T-helper 1 cell treated with Interleukin-12 subunit alpha and Interleukin-12 subunit beta and Interleukin-4 antibody, amounts not matched to agents 30 μg/mL and 1 μg/mL, for 36 hours (primary cell): ENCODE results near the gene CTSC.
"Not testable (repeated sequence)": the region's sequence is repeated elsewhere in the genome, so short reads cannot be mapped to it uniquely, and the experiment has no call there.

ENCODE experiments used
- H3K27ac Mint-ChIP-seq: one replicate; pipeline ENCODE4 v1.8.0; 2021; ENCODE audit warnings: mild to moderate bottlenecking, mixed read lengths
- H3K27me3 Mint-ChIP-seq: one replicate; pipeline ENCODE4 v1.8.0; 2021; ENCODE audit warnings: low read depth, mixed read lengths
- H3K36me3 Mint-ChIP-seq: one replicate; pipeline ENCODE4 v1.8.0; 2021; ENCODE audit warnings: low read depth, mixed read lengths
- H3K4me1 Mint-ChIP-seq: one replicate; pipeline ENCODE4 v1.8.0; 2021; ENCODE audit warnings: low read depth, mixed read lengths
- H3K4me3 Mint-ChIP-seq: one replicate; pipeline ENCODE4 v1.8.0; 2021; ENCODE audit warnings: mild to moderate bottlenecking, moderate library complexity, mixed read lengths
- H3K9me3 Mint-ChIP-seq: one replicate; pipeline ENCODE4 v1.8.0; 2021; ENCODE audit warnings: mixed read lengths

The CTSC gene

GRCh38 chr11:88340366-88340935, 2.9 kb upstream of the CTSC start:
- H3K4me3 Mint-ChIP-seq = no peak overlapping the region
- peaks cover 3% of the 10 kb centered on the region for H3K36me3 Mint-ChIP-seq
- no peaks in the 10 kb centered on the region for H3K27me3 Mint-ChIP-seq
- H3K9me3 Mint-ChIP-seq = no peaks in the 10 kb centered on the region
- H3K27ac Mint-ChIP-seq = no peak overlapping the region
- peaks cover 30% of the 10 kb centered on the region for H3K4me1 Mint-ChIP-seq

GRCh38 chr11:88337987-88338668, 592 bp upstream of the CTSC start:
- peaks cover 42% of the 10 kb centered on the region for H3K4me1 Mint-ChIP-seq
- no peaks in the 10 kb centered on the region for H3K9me3 Mint-ChIP-seq
- peaks cover 21% of the 10 kb centered on the region for H3K36me3 Mint-ChIP-seq
- peak overlapping the region; percentile 92 for H3K4me3 Mint-ChIP-seq
- peak overlapping the region; percentile 89 for H3K27ac Mint-ChIP-seq
- no peaks in the 10 kb centered on the region for H3K27me3 Mint-ChIP-seq

GRCh38 chr11:88335284-88335683, 2.3 kb downstream of the CTSC start:
- Mint-ChIP-seq H3K4me3 (peak overlapping the region; percentile 92), H3K36me3 (peaks cover 42% of the 10 kb centered on the region), H3K27ac (peak overlapping the region; percentile 43), H3K9me3 (no peaks in the 10 kb centered on the region), H3K27me3 (no peaks in the 10 kb centered on the region), H3K4me1 (peaks cover 51% of the 10 kb centered on the region)

- H3K4me1 Mint-ChIP-seq = peaks cover 52% of the 10 kb centered on the region
- no peaks in the 10 kb centered on the region for H3K27me3 Mint-ChIP-seq
- peak overlapping the region; percentile 39 for H3K4me3 Mint-ChIP-seq
- H3K9me3 Mint-ChIP-seq = no peaks in the 10 kb centered on the region
- peaks cover 55% of the 10 kb centered on the region for H3K36me3 Mint-ChIP-seq
- H3K27ac Mint-ChIP-seq = no peak overlapping the region
Observed at GRCh38 chr11:88333862-88334261, 3.7 kb downstream of the CTSC start.

- no peaks in the 10 kb centered on the region for H3K9me3 Mint-ChIP-seq
- H3K4me1 Mint-ChIP-seq = peaks cover 51% of the 10 kb centered on the region
- H3K27me3 Mint-ChIP-seq = no peaks in the 10 kb centered on the region
- no peak overlapping the region for H3K27ac Mint-ChIP-seq
- H3K4me3 Mint-ChIP-seq = peak overlapping the region; percentile 6
- H3K36me3 Mint-ChIP-seq = peaks cover 61% of the 10 kb centered on the region
Observed at GRCh38 chr11:88332851-88333250, 4.7 kb downstream of the CTSC start.

GRCh38 chr11:88330826-88331428, 6.6 kb downstream of the CTSC start:
- H3K27me3 Mint-ChIP-seq = no peaks in the 10 kb centered on the region
- peaks cover 77% of the 10 kb centered on the region for H3K36me3 Mint-ChIP-seq
- H3K9me3 Mint-ChIP-seq = no peaks in the 10 kb centered on the region

GRCh38 chr11:88329563-88330250, 7.8 kb downstream of the CTSC start:
- Mint-ChIP-seq H3K4me3 (no peak overlapping the region), H3K27me3 (no peaks in the 10 kb centered on the region), H3K27ac (no peak overlapping the region), H3K9me3 (no peaks in the 10 kb centered on the region), H3K36me3 (peaks cover 73% of the 10 kb centered on the region), H3K4me1 (peaks cover 63% of the 10 kb centered on the region)

More at GRCh38 chr11:88330826-88331428, 6.6 kb downstream of the CTSC start:
- Mint-ChIP-seq H3K4me1 (peaks cover 60% of the 10 kb centered on the region), H3K27ac (no peak overlapping the region), H3K4me3 (no peak overlapping the region)

GRCh38 chr11:88327462-88328143, 9.9 kb downstream of the CTSC start:
- Mint-ChIP-seq H3K4me3 (no peak overlapping the region), H3K9me3 (no peaks in the 10 kb centered on the region), H3K27me3 (no peaks in the 10 kb centered on the region), H3K4me1 (peaks cover 67% of the 10 kb centered on the region), H3K36me3 (peaks cover 77% of the 10 kb centered on the region), H3K27ac (no peak overlapping the region)

- Mint-ChIP-seq H3K27me3 (no peaks in the 10 kb centered on the region), H3K9me3 (peaks cover 4% of the 10 kb centered on the region), H3K27ac (no peak overlapping the region), H3K4me1 (peaks cover 72% of the 10 kb centered on the region), H3K36me3 (peaks cover 81% of the 10 kb centered on the region), H3K4me3 (no peak overlapping the region)
Observed at GRCh38 chr11:88327061-88327460, 10.5 kb downstream of the CTSC start.

GRCh38 chr11:88326099-88326498, 11.4 kb downstream of the CTSC start:
- peaks cover 82% of the 10 kb centered on the region for H3K36me3 Mint-ChIP-seq
- peak overlapping the region; percentile 53 for H3K4me3 Mint-ChIP-seq

GRCh38 chr11:88324562-88325345, 12.8 kb downstream of the CTSC start:
- H3K27me3 Mint-ChIP-seq = no peaks in the 10 kb centered on the region
- H3K9me3 Mint-ChIP-seq = peaks cover 4% of the 10 kb centered on the region
- no peak overlapping the region for H3K27ac Mint-ChIP-seq
- peaks cover 65% of the 10 kb centered on the region for H3K4me1 Mint-ChIP-seq
- H3K4me3 Mint-ChIP-seq = no peak overlapping the region
- H3K36me3 Mint-ChIP-seq = peaks cover 79% of the 10 kb centered on the region

More at GRCh38 chr11:88326099-88326498, 11.4 kb downstream of the CTSC start:
- H3K4me1 Mint-ChIP-seq = peaks cover 67% of the 10 kb centered on the region
- H3K27ac Mint-ChIP-seq = no peak overlapping the region
- H3K9me3 Mint-ChIP-seq = peaks cover 4% of the 10 kb centered on the region
- H3K27me3 Mint-ChIP-seq = no peaks in the 10 kb centered on the region

- H3K36me3 Mint-ChIP-seq = peaks cover 69% of the 10 kb centered on the region
- H3K9me3 Mint-ChIP-seq, H3K27ac Mint-ChIP-seq, H3K27me3 Mint-ChIP-seq, H3K4me3 Mint-ChIP-seq: not testable (repeated sequence)
- H3K4me1 Mint-ChIP-seq = peaks cover 55% of the 10 kb centered on the region
Observed at GRCh38 chr11:88322881-88323280, 14.7 kb downstream of the CTSC start.

- Mint-ChIP-seq H3K36me3 (peaks cover 58% of the 10 kb centered on the region), H3K4me1 (peaks cover 49% of the 10 kb centered on the region)
- H3K27ac Mint-ChIP-seq, H3K27me3 Mint-ChIP-seq, H3K9me3 Mint-ChIP-seq, H3K4me3 Mint-ChIP-seq: not testable (repeated sequence)
Observed at GRCh38 chr11:88321412-88321811, 16.1 kb downstream of the CTSC start.

GRCh38 chr11:88320149-88320559, 17.4 kb downstream of the CTSC start:
- Mint-ChIP-seq H3K4me1 (peaks cover 42% of the 10 kb centered on the region), H3K27me3 (no peaks in the 10 kb centered on the region), H3K4me3 (no peak overlapping the region), H3K36me3 (peaks cover 56% of the 10 kb centered on the region), H3K9me3 (peaks cover 4% of the 10 kb centered on the region), H3K27ac (no peak overlapping the region)
